Dendritic cell treated with granulocyte-macrophage colony-stimulating factor and Interleukin-4, amounts not matched to agents 40 ng/mL and 50 ng/mL, for 4 days (primary cell): ENCODE measurements around the gene CDC25A.
"Not testable (repeated sequence)": the region's sequence is repeated elsewhere in the genome, so short reads cannot be mapped to it uniquely, and the experiment has no call there.

ENCODE experiments used
- H3K27ac Mint-ChIP-seq: one replicate; pipeline ENCODE4 v1.8.0; 2022; ENCODE audit warnings: mild to moderate bottlenecking, mixed read lengths
- H3K27me3 Mint-ChIP-seq: one replicate; pipeline ENCODE4 v1.8.0; 2022; ENCODE audit warnings: mild to moderate bottlenecking, mixed read lengths
- H3K36me3 Mint-ChIP-seq: one replicate; pipeline ENCODE4 v1.8.0; 2022; ENCODE audit warnings: low read depth, mixed read lengths
- H3K4me1 Mint-ChIP-seq: one replicate; pipeline ENCODE4 v1.8.0; 2022; ENCODE audit warnings: low read depth, mixed read lengths
- H3K4me3 Mint-ChIP-seq: one replicate; pipeline ENCODE4 v1.8.0; 2022; ENCODE audit warnings: mild to moderate bottlenecking, moderate library complexity, mixed read lengths
- H3K9me3 Mint-ChIP-seq: one replicate; pipeline ENCODE4 v1.8.0; 2022; ENCODE audit warnings: mixed read lengths
- intact Hi-C: fragments of 100-400 bp; cut with micrococcal nuclease; formaldehyde crosslinking; loops from one replicate; pipeline ENCODE4 v1.15.0; 2022

Gene CDC25A

GRCh38 chr3:48215466-48215865, 27.2 kb upstream of the CDC25A start:
- H3K4me1 Mint-ChIP-seq: peaks cover 53% of the 10 kb centered on the region
- H3K27ac Mint-ChIP-seq: peak overlapping the region; percentile 32
- intact Hi-C loops: no loop called here
- H3K27me3 Mint-ChIP-seq: peaks cover 1% of the 10 kb centered on the region
- no peaks in the 10 kb centered on the region for H3K9me3 Mint-ChIP-seq
- no peaks in the 10 kb centered on the region for H3K36me3 Mint-ChIP-seq
- H3K4me3 Mint-ChIP-seq: no peak overlapping the region

GRCh38 chr3:48215019-48215418, 26.8 kb upstream of the CDC25A start:
- Mint-ChIP-seq H3K4me3 (no peak overlapping the region), H3K36me3 (no peaks in the 10 kb centered on the region), H3K27ac (peak overlapping the region; percentile 32), H3K9me3 (no peaks in the 10 kb centered on the region), H3K27me3 (peaks cover 4% of the 10 kb centered on the region), H3K4me1 (peaks cover 50% of the 10 kb centered on the region)
- intact Hi-C loops: no loop called here

GRCh38 chr3:48214225-48214624, 26.0 kb upstream of the CDC25A start:
- Mint-ChIP-seq H3K27me3 (peaks cover 5% of the 10 kb centered on the region), H3K27ac (no peak overlapping the region), H3K4me3 (no peak overlapping the region), H3K9me3 (no peaks in the 10 kb centered on the region), H3K36me3 (no peaks in the 10 kb centered on the region), H3K4me1 (peaks cover 42% of the 10 kb centered on the region)
- intact Hi-C loops: no loop called here

- intact Hi-C loops, H3K27ac Mint-ChIP-seq: not testable (repeated sequence)
- peaks cover 22% of the 10 kb centered on the region for H3K4me1 Mint-ChIP-seq
Observed at GRCh38 chr3:48211776-48212175, 23.6 kb upstream of the CDC25A start.

GRCh38 chr3:48210534-48210933, 22.3 kb upstream of the CDC25A start:
- H3K27me3 Mint-ChIP-seq, H3K27ac Mint-ChIP-seq, H3K4me3 Mint-ChIP-seq, H3K36me3 Mint-ChIP-seq, H3K9me3 Mint-ChIP-seq, intact Hi-C loops, H3K4me1 Mint-ChIP-seq: not testable (repeated sequence)

More at GRCh38 chr3:48211776-48212175, 23.6 kb upstream of the CDC25A start:
- H3K27me3 Mint-ChIP-seq, H3K9me3 Mint-ChIP-seq, H3K36me3 Mint-ChIP-seq, H3K4me3 Mint-ChIP-seq: not testable (repeated sequence)

- H3K27ac Mint-ChIP-seq: peak overlapping the region; percentile 8
- H3K4me1 Mint-ChIP-seq: no peaks in the 10 kb centered on the region
Observed at GRCh38 chr3:48209445-48209844, 21.2 kb upstream of the CDC25A start.

GRCh38 chr3:48208076-48208475, 19.9 kb upstream of the CDC25A start:
- H3K4me3 Mint-ChIP-seq: no peak overlapping the region
- intact Hi-C loops: no loop called here
- H3K27me3 Mint-ChIP-seq: peaks cover 5% of the 10 kb centered on the region
- no peaks in the 10 kb centered on the region for H3K4me1 Mint-ChIP-seq
- no peaks in the 10 kb centered on the region for H3K9me3 Mint-ChIP-seq
- no peak overlapping the region for H3K27ac Mint-ChIP-seq
- H3K36me3 Mint-ChIP-seq: no peaks in the 10 kb centered on the region

More at GRCh38 chr3:48209445-48209844, 21.2 kb upstream of the CDC25A start:
- H3K27me3 Mint-ChIP-seq: peaks cover 5% of the 10 kb centered on the region
- no peaks in the 10 kb centered on the region for H3K9me3 Mint-ChIP-seq
- H3K4me3 Mint-ChIP-seq: no peak overlapping the region
- H3K36me3 Mint-ChIP-seq: no peaks in the 10 kb centered on the region
- intact Hi-C loops: no loop called here

GRCh38 chr3:48202632-48203031, 14.4 kb upstream of the CDC25A start:
- intact Hi-C loops: no loop called here
- Mint-ChIP-seq H3K9me3 (no peaks in the 10 kb centered on the region), H3K27ac (no peak overlapping the region), H3K36me3 (no peaks in the 10 kb centered on the region), H3K4me1 (peaks cover 5% of the 10 kb centered on the region), H3K27me3 (no peaks in the 10 kb centered on the region), H3K4me3 (no peak overlapping the region)

GRCh38 chr3:48199117-48199516, 10.9 kb upstream of the CDC25A start:
- no peaks in the 10 kb centered on the region for H3K27me3 Mint-ChIP-seq
- no peak overlapping the region for H3K4me3 Mint-ChIP-seq
- intact Hi-C loops: loop anchor here (10.0 kb wide), 1 partner anchor 46 kb away; the partner anchor contains the start of gene ZNF589
- peaks cover 24% of the 10 kb centered on the region for H3K4me1 Mint-ChIP-seq
- no peaks in the 10 kb centered on the region for H3K9me3 Mint-ChIP-seq
- no peak overlapping the region for H3K27ac Mint-ChIP-seq
- no peaks in the 10 kb centered on the region for H3K36me3 Mint-ChIP-seq

- no peak overlapping the region for H3K27ac Mint-ChIP-seq
- no peaks in the 10 kb centered on the region for H3K9me3 Mint-ChIP-seq
- H3K4me3 Mint-ChIP-seq: no peak overlapping the region
- H3K4me1 Mint-ChIP-seq: peaks cover 24% of the 10 kb centered on the region
- peaks cover 4% of the 10 kb centered on the region for H3K27me3 Mint-ChIP-seq
- no peaks in the 10 kb centered on the region for H3K36me3 Mint-ChIP-seq
- intact Hi-C loops: loop anchor here (10.0 kb wide), 1 partner anchor 48 kb away; the partner anchor contains the start of gene ZNF589
Observed at GRCh38 chr3:48196611-48197010, 8.4 kb upstream of the CDC25A start.

GRCh38 chr3:48194446-48195071, 6.3 kb upstream of the CDC25A start:
- H3K4me1 Mint-ChIP-seq: peaks cover 19% of the 10 kb centered on the region
- no peaks in the 10 kb centered on the region for H3K36me3 Mint-ChIP-seq
- intact Hi-C loops: loop anchor here (2.0 to 10.0 kb wide), 2 partner anchors 50 to 242 kb away; partner anchors contain the start of gene ZNF589
- H3K4me3 Mint-ChIP-seq: no peak overlapping the region
- H3K27ac Mint-ChIP-seq: no peak overlapping the region
- H3K27me3 Mint-ChIP-seq: peaks cover 4% of the 10 kb centered on the region
- no peaks in the 10 kb centered on the region for H3K9me3 Mint-ChIP-seq

GRCh38 chr3:48190911-48191310, 2.7 kb upstream of the CDC25A start:
- H3K27me3 Mint-ChIP-seq: peaks cover 13% of the 10 kb centered on the region
- no peak overlapping the region for H3K4me3 Mint-ChIP-seq
- H3K9me3 Mint-ChIP-seq: no peaks in the 10 kb centered on the region
- no peak overlapping the region for H3K27ac Mint-ChIP-seq
- no peaks in the 10 kb centered on the region for H3K36me3 Mint-ChIP-seq
- peaks cover 16% of the 10 kb centered on the region for H3K4me1 Mint-ChIP-seq
- intact Hi-C loops: loop anchor here (10.0 kb wide), 1 partner anchor 54 kb away; the partner anchor contains the start of gene ZNF589

GRCh38 chr3:48189321-48189720, 1.1 kb upstream of the CDC25A start:
- H3K9me3 Mint-ChIP-seq: no peaks in the 10 kb centered on the region
- intact Hi-C loops: no loop called here
- H3K36me3 Mint-ChIP-seq: no peaks in the 10 kb centered on the region
- peaks cover 13% of the 10 kb centered on the region for H3K4me1 Mint-ChIP-seq
- H3K27me3 Mint-ChIP-seq: peaks cover 13% of the 10 kb centered on the region
- no peak overlapping the region for H3K27ac Mint-ChIP-seq
- H3K4me3 Mint-ChIP-seq: no peak overlapping the region

GRCh38 chr3:48187579-48188265, 495 bp downstream of the CDC25A start:
- Mint-ChIP-seq H3K9me3 (no peaks in the 10 kb centered on the region), H3K4me1 (peaks cover 13% of the 10 kb centered on the region), H3K27me3 (peaks cover 9% of the 10 kb centered on the region), H3K36me3 (no peaks in the 10 kb centered on the region), H3K27ac (no peak overlapping the region), H3K4me3 (peak overlapping the region; percentile 79)
- intact Hi-C loops: no loop called here

GRCh38 chr3:48187301-48187578, 977 bp downstream of the CDC25A start:
- peak overlapping the region; percentile 79 for H3K4me3 Mint-ChIP-seq
- no peaks in the 10 kb centered on the region for H3K36me3 Mint-ChIP-seq
- no peaks in the 10 kb centered on the region for H3K9me3 Mint-ChIP-seq
- H3K27me3 Mint-ChIP-seq: peaks cover 9% of the 10 kb centered on the region
- intact Hi-C loops: no loop called here
- H3K27ac Mint-ChIP-seq: no peak overlapping the region
- H3K4me1 Mint-ChIP-seq: peaks cover 13% of the 10 kb centered on the region
